ENCODE data around the gene EGF.
"Not testable (repeated sequence)": the region's sequence is repeated elsewhere in the genome, so short reads cannot be mapped to it uniquely, and the experiment has no call there.

Gene EGF

GRCh38 chr4:109930872-109931271 is 18.2 kb downstream of the EGF start:
- no peaks in the 10 kb centered on the region for H3K4me1 Mint-ChIP-seq
- H3K27ac Mint-ChIP-seq = no peak overlapping the region
- H3K27me3 Mint-ChIP-seq = no peaks in the 10 kb centered on the region
- ATAC-seq (ENCODE audit: low read depth) (no peak), DNase-seq (ENCODE audit: low spot score in 2 of 2) (no peak)
- no peaks in the 10 kb centered on the region for H3K36me3 Mint-ChIP-seq
- H3K9me3 Mint-ChIP-seq = no peaks in the 10 kb centered on the region
- no peak overlapping the region for H3K4me3 Mint-ChIP-seq

GRCh38 chr4:109931318-109931717 is 18.6 kb downstream of the EGF start:
- Mint-ChIP-seq H3K9me3 (no peaks in the 10 kb centered on the region), H3K4me3 (no peak overlapping the region), H3K27me3 (peaks cover under 1% of the 10 kb centered on the region), H3K36me3 (no peaks in the 10 kb centered on the region), H3K27ac (no peak overlapping the region), H3K4me1 (no peaks in the 10 kb centered on the region)
- DNase-seq (ENCODE audit: low spot score in 2 of 2) = no peak
- ATAC-seq (ENCODE audit: low read depth) = no peak

- not testable (repeated sequence) for DNase-seq (ENCODE audit: low spot score in 2 of 2); H3K27ac Mint-ChIP-seq; H3K4me1 Mint-ChIP-seq; H3K4me3 Mint-ChIP-seq; H3K36me3 Mint-ChIP-seq; H3K9me3 Mint-ChIP-seq; ATAC-seq (ENCODE audit: low read depth)
- peaks cover 13% of the 10 kb centered on the region for H3K27me3 Mint-ChIP-seq
These were observed 24.7 kb downstream of the EGF start for GRCh38 chr4:109937352-109937751.

GRCh38 chr4:109939190-109939589 is 26.5 kb downstream of the EGF start:
- Mint-ChIP-seq H3K36me3 (no peaks in the 10 kb centered on the region), H3K27me3 (peaks cover 13% of the 10 kb centered on the region), H3K4me1 (no peaks in the 10 kb centered on the region), H3K9me3 (no peaks in the 10 kb centered on the region), H3K27ac (no peak overlapping the region), H3K4me3 (no peak overlapping the region)
- ATAC-seq (ENCODE audit: low read depth) (no peak), DNase-seq (ENCODE audit: low spot score in 2 of 2) (no peak)

GRCh38 chr4:109942292-109942926 is 29.7 kb downstream of the EGF start:
- H3K27ac Mint-ChIP-seq = no peak overlapping the region

GRCh38 chr4:109943745-109944144 is 31.1 kb downstream of the EGF start:
- no peak for ATAC-seq (ENCODE audit: low read depth)
- no peaks in the 10 kb centered on the region for H3K9me3 Mint-ChIP-seq
- H3K4me3 Mint-ChIP-seq = no peak overlapping the region
- H3K27ac Mint-ChIP-seq = no peak overlapping the region
- H3K36me3 Mint-ChIP-seq = no peaks in the 10 kb centered on the region
- no peak for DNase-seq (ENCODE audit: low spot score in 2 of 2)
- H3K4me1 Mint-ChIP-seq = no peaks in the 10 kb centered on the region
- H3K27me3 Mint-ChIP-seq = peaks cover 6% of the 10 kb centered on the region

More at GRCh38 chr4:109942292-109942926, 29.7 kb downstream of the EGF start:
- Mint-ChIP-seq H3K27me3 (peaks cover 11% of the 10 kb centered on the region), H3K36me3 (no peaks in the 10 kb centered on the region), H3K9me3 (no peaks in the 10 kb centered on the region), H3K4me1 (no peaks in the 10 kb centered on the region), H3K4me3 (no peak overlapping the region)
- DNase-seq (ENCODE audit: low spot score in 2 of 2) (no peak), ATAC-seq (ENCODE audit: low read depth) (no peak)

GRCh38 chr4:109944591-109944990 is 31.9 kb downstream of the EGF start:
- no peaks in the 10 kb centered on the region for H3K36me3 Mint-ChIP-seq
- ATAC-seq (ENCODE audit: low read depth) (no peak), DNase-seq (ENCODE audit: low spot score in 2 of 2) (no peak)
- peaks cover 1% of the 10 kb centered on the region for H3K27me3 Mint-ChIP-seq
- no peak overlapping the region for H3K4me3 Mint-ChIP-seq
- no peaks in the 10 kb centered on the region for H3K4me1 Mint-ChIP-seq
- no peaks in the 10 kb centered on the region for H3K9me3 Mint-ChIP-seq
- no peak overlapping the region for H3K27ac Mint-ChIP-seq

GRCh38 chr4:109945056-109945455 is 32.4 kb downstream of the EGF start:
- H3K27me3 Mint-ChIP-seq = peaks cover 1% of the 10 kb centered on the region
- no peaks in the 10 kb centered on the region for H3K9me3 Mint-ChIP-seq
- no peaks in the 10 kb centered on the region for H3K36me3 Mint-ChIP-seq
- DNase-seq (ENCODE audit: low spot score in 2 of 2) (no peak), ATAC-seq (ENCODE audit: low read depth) (no peak)
- H3K27ac Mint-ChIP-seq = no peak overlapping the region
- no peaks in the 10 kb centered on the region for H3K4me1 Mint-ChIP-seq
- no peak overlapping the region for H3K4me3 Mint-ChIP-seq

GRCh38 chr4:109946120-109946519 is 33.4 kb downstream of the EGF start:
- ATAC-seq (ENCODE audit: low read depth) (no peak), DNase-seq (ENCODE audit: low spot score in 2 of 2) (no peak)
- H3K4me3 Mint-ChIP-seq = no peak overlapping the region
- H3K36me3 Mint-ChIP-seq = no peaks in the 10 kb centered on the region
- no peaks in the 10 kb centered on the region for H3K9me3 Mint-ChIP-seq
- H3K27ac Mint-ChIP-seq = no peak overlapping the region
- H3K4me1 Mint-ChIP-seq = no peaks in the 10 kb centered on the region
- H3K27me3 Mint-ChIP-seq = peaks cover 6% of the 10 kb centered on the region

- Mint-ChIP-seq H3K4me3 (no peak overlapping the region), H3K27me3 (peaks cover 5% of the 10 kb centered on the region), H3K4me1 (no peaks in the 10 kb centered on the region), H3K27ac (no peak overlapping the region), H3K9me3 (no peaks in the 10 kb centered on the region), H3K36me3 (no peaks in the 10 kb centered on the region)
- DNase-seq (ENCODE audit: low spot score in 2 of 2) = no peak
- no peak for ATAC-seq (ENCODE audit: low read depth)
These were observed 34.8 kb downstream of the EGF start for GRCh38 chr4:109947457-109947856.

- Mint-ChIP-seq H3K27me3 (peaks cover 5% of the 10 kb centered on the region), H3K36me3 (no peaks in the 10 kb centered on the region), H3K4me3 (no peak overlapping the region), H3K27ac (no peak overlapping the region), H3K9me3 (no peaks in the 10 kb centered on the region), H3K4me1 (no peaks in the 10 kb centered on the region)
- DNase-seq (ENCODE audit: low spot score in 2 of 2) = no peak
- no peak for ATAC-seq (ENCODE audit: low read depth)
These were observed 35.2 kb downstream of the EGF start for GRCh38 chr4:109947918-109948317.

GRCh38 chr4:109949099-109949718 is 36.5 kb downstream of the EGF start:
- DNase-seq (ENCODE audit: low spot score in 2 of 2); ATAC-seq (ENCODE audit: low read depth); H3K27me3 Mint-ChIP-seq; H3K9me3 Mint-ChIP-seq; H3K36me3 Mint-ChIP-seq; H3K4me3 Mint-ChIP-seq; H3K27ac Mint-ChIP-seq; H3K4me1 Mint-ChIP-seq: not testable (repeated sequence)

GRCh38 chr4:109952612-109953011 is 39.9 kb downstream of the EGF start:
- no peaks in the 10 kb centered on the region for H3K36me3 Mint-ChIP-seq
- no peak overlapping the region for H3K27ac Mint-ChIP-seq

GRCh38 chr4:109953556-109953955 is 40.9 kb downstream of the EGF start:
- no peak overlapping the region for H3K4me3 Mint-ChIP-seq
- H3K27me3 Mint-ChIP-seq = peaks cover 5% of the 10 kb centered on the region
- DNase-seq (ENCODE audit: low spot score in 2 of 2) (no peak), ATAC-seq (ENCODE audit: low read depth) (no peak)
- no peaks in the 10 kb centered on the region for H3K4me1 Mint-ChIP-seq
- H3K36me3 Mint-ChIP-seq = no peaks in the 10 kb centered on the region
- no peaks in the 10 kb centered on the region for H3K9me3 Mint-ChIP-seq
- no peak overlapping the region for H3K27ac Mint-ChIP-seq

More at GRCh38 chr4:109952612-109953011, 39.9 kb downstream of the EGF start:
- no peaks in the 10 kb centered on the region for H3K4me1 Mint-ChIP-seq
- H3K9me3 Mint-ChIP-seq = no peaks in the 10 kb centered on the region
- no peak for DNase-seq (ENCODE audit: low spot score in 2 of 2)
- H3K4me3 Mint-ChIP-seq = no peak overlapping the region
- peaks cover 5% of the 10 kb centered on the region for H3K27me3 Mint-ChIP-seq
- ATAC-seq (ENCODE audit: low read depth) = no peak

- no peak overlapping the region for H3K4me3 Mint-ChIP-seq
- no peak overlapping the region for H3K27ac Mint-ChIP-seq
- H3K9me3 Mint-ChIP-seq = no peaks in the 10 kb centered on the region
- peaks cover 11% of the 10 kb centered on the region for H3K27me3 Mint-ChIP-seq
- H3K4me1 Mint-ChIP-seq = no peaks in the 10 kb centered on the region
- ATAC-seq (ENCODE audit: low read depth) (no peak), DNase-seq (ENCODE audit: low spot score in 2 of 2) (no peak)
- H3K36me3 Mint-ChIP-seq = no peaks in the 10 kb centered on the region
These were observed 42.5 kb downstream of the EGF start for GRCh38 chr4:109955146-109955545.

All from memory B cell (primary cell).